HG03039 (cell line): ENCODE results near the gene ROBO1.
"Not testable (repeated sequence)": the region's sequence is repeated elsewhere in the genome, so short reads cannot be mapped to it uniquely, and the experiment has no call there.

ENCODE experiments used
- ATAC-seq: cut with Tn5 transposase; IDR thresholded peaks from one replicate; pipeline ENCODE4 v1.9.1; 2021; ENCODE audit warnings: mild to moderate bottlenecking, moderate library complexity; ENCODE audit not compliant: unreplicated experiment

Gene ROBO1

DNA sequence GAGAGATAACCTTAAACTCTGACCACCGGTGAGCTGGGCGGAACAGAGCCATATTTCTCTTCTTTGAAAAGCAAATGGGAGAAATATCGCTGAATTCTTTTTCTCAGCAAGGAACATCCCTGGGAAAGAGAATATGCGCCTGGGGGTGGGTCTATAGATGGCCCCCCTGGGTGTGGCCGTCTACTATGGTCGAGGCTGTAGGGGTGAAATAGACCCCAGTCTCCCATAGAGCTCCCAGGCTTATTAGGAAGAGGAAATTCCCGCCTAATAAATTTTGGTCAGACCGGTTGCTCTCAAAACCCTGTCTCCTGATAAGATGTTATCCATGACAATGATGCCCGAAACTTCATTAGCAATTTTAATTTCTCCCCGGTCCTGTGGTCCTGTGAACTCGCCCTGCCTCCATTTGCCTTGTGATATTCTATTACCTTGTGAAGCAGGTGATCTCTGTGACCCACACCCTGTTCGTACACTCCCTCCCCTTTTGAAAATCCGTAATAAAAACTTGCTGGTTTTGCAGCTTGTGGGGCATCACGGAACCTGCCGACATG is 441.9 kb downstream of the ROBO1 start:
- ATAC-seq = not testable (repeated sequence)

DNA sequence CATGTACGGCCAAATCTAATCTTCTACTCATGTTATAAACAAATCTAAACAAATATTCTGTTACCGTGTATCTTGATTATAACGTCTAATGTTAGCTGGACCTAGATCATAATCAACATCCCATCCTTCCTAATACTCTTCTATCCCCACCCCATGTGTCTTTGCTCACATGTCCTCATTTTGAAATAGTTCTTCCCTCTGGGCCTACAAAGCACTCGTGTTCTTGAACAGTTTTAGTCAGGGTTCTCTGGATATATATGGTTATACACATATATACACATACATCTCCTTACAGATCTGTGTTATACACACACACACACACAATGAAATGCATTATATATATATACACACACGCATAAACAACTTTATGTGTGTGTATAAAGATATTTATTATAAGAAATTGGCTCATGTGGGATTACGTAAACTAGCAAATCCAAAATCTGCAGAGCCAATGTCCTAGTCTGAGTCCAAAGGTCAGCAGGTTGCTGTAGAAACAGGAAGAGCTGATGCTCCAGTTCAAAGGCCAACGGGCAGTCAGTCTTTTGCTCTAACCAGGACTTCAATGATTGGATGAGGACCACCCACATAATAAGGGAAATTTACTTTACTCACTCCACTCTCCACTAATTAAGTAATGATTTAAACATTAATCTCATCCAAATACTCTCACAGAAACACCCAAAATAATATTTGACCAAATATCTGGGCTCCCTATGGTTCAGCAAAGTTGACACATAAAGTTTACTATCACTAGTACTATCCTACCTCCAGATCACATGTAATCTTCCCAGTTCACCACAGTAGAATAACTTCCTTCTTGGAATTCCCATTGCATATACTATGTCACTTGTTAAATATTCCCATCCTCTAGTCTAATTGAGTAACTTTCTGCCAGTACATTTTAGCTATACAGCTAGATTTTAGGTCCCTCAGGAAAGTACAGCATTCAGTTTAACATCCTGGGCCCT is 450.0 kb downstream of the ROBO1 start:
- no peak for ATAC-seq

DNA sequence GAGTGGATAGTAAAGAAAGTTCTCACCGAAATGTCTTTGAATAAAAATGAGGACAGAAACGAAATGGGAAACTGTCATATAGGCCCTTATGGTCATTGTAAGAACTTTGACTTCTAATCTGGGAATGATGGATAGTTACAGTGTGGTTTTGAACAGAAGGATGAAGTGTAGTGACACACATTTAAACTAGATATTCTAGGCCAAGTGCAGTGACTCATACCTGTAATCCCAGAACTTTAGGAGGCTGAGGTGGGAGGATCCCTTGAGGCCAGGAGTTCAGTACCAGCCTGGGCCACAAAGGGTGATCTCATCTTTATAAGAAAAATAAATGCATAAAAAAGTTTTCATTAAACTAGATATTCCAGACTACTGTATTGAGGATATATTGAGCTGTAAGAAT is 452.8 kb downstream of the ROBO1 start:
- ATAC-seq = no peak

DNA sequence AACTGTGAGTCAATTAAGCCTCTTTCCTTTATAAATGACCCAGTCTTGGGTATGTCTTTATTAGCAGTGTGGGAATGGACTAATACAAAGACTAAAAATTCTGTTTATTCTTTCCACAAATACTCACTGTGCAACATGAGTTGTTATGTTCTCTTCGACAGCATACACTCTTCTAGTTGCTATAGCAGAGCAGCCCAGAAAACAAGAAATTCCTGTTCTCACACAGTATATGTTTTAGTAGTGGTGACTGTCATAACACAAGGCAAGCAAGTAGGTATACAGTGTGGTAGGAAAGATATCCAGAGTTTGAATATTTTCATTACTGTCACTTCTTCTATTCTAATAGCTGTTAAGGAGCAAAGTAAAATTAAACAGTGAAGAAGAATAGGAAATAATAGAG is 453.3 kb downstream of the ROBO1 start:
- ATAC-seq = no peak

DNA sequence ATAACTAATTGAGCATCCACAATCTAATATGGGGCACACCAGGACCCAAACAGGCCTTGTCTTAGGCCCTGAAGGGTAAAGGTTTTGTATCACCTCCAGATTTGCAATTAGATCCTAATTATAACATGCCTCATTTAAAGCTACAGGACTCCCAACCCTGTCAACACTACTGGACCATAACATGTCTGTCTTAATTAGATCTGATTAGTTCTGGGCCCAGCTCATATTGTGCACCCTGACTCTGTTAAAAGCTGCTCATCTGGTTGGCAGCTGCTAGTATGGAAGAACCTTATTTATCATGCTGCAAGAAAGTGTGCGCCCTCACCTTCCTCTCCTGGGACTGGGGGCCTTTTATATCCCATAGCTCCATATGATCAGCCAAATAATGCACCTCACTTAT is 457.8 kb downstream of the ROBO1 start:
- ATAC-seq = no peak

DNA sequence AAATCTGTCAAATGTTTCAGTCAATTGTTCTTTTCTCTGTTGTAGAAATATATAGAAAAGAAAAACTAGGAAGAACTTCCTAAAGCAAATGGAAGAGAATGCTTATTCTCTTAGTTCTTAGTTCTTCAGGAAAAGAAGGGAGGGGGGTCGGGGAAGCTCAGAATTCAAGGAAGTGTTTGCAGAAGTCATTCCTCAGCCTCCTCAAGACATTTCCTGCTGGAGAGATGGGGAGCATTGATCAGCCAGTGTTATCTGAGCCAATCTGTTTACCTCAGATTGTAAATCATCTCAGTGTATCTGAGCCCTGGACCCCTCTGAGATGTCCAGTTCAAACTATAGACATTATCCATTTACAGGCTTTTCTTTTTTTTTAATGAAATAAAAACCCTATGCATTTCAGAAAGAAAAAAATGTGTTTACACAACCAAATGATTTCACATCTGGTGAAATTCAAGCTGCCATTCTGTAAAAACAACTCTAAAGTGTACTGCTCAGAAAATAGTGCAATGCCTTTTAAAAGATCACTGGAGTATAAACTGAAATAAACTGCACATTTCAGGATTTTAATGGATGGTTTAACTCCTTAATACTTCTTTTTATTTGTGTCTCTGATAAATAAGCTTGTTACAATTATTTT is 460.7 kb downstream of the ROBO1 start:
- ATAC-seq = no peak

DNA sequence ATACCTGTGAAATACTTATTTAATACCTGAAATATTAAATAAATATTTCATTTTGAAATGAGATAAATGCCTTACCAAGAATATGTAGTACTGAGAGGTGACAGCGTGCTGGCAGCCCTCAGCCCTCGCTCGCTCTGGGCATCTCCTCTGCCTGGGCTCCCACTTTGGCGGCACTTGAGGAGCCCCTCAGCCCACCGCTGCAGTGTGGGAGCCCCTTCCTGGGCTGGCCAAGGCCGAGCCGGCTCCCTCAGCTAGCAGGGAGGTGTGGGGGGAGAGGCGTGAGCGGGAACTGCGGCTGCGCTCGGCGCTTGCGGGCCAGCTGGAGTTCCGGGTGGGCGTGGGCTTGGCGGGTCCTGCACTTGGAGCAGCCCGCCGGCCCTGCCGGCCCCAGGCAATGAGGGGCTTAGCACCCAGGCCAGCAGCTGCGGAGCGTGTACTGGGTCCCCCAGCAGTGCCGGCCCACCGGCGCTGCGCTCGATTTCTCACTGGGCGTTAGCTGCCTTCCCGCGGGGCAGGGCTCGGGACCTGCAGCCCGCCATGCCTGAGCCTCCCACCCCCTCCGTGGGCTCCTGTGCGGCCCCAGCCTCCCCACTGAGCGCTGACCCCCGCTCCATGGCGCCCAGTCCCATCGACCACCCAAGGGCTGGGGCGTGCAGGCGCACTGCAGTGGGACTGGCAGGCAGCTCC is 467.7 kb downstream of the ROBO1 start:
- ATAC-seq = not testable (repeated sequence)

DNA sequence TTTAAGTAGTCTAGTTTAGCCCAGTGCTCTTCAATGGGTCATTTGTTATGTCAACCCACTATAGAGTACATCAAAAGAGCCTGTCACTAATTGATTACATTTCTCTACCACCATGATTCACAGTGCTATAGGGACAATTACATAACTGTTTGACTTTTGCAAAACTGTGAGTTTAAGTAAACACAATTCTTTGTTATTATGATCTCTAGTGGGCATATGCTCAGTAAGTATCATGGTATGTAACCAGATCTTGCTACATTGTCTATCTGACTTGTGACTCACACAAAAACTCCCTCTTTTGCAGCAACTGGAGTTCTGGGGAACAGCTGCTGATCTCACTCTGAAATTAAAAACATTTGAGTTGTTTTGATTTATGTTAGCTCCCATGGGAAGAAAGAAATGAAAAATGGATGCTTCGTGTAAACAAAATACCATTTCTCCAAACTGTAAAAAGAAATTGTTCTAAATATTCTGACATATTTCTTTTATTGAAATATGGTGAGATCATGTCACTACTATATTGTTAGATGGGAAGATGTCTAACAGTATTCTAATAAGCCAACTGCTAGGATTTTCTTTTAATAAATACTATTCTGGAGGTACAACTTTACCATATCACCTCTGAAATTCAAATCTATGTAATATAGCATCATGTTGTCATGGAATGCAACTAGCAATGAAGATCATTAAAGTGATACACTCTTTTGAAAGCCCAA is 470.4 kb downstream of the ROBO1 start:
- ATAC-seq = no peak

DNA sequence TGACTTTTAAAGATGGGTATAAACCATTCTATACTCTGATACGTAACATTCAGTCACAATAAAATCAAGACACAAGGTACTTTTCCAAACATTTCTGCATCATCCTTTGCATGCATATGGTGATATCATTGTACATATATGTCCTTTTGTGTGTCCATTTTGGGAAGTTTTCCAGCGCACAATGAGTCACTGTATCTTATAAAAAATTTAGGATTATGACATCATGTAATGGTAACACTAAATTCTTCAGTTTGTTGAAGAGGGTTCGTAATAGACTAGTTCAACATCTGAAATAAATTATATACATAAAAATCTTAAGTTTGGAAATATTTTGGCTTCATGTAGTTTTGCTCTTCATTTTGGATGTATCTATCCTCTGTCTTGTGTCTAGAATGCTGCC is 480.9 kb downstream of the ROBO1 start:
- no peak for ATAC-seq

DNA sequence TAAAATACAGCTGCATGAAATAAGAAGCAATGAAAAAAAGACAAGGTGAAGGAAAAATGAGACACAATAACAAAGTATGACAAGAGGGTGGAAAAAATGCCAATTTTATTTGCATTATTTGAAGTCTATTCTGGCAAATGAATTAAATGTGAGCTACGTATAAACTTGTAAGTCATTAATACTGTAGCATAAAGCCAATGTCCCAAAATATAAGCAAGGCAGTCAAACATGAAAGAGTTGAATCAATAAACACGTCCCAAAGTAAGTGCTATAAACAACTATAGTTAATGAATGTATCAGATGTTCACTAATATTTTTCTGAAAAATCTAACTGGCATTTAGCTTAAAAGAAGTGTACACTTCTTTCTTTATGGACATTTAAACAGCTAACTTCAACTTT is 481.9 kb downstream of the ROBO1 start:
- no peak for ATAC-seq

DNA sequence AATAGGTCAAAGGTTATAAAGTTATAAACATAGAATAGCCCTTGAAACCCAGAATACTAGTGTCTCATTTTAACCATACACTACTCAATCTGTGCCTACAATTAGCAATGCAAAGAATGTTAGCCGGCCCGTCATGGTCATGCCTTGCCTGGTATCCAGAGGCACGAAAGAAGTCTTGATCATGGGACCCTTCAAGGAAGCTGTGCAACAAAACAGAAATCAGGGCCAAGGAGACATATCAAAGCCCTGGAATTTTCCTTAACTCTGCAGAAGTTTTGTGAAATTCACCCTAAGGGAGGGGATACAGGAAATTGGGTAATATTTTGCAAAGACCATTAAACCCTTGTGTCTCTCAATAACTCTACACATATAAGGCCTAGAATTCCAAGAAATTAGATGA is 482.4 kb downstream of the ROBO1 start:
- ATAC-seq = no peak

- ATAC-seq = no peak
Observed at GRCh38 chr3:79284781-79285180, 483.0 kb downstream of the ROBO1 start.

- no peak for ATAC-seq
Observed at GRCh38 chr3:79278681-79279080, 489.1 kb downstream of the ROBO1 start.

- ATAC-seq = no peak
Observed at GRCh38 chr3:79268422-79268821, 499.4 kb downstream of the ROBO1 start.

- ATAC-seq = no peak
Observed at GRCh38 chr3:79264892-79265291, 502.9 kb downstream of the ROBO1 start.

- ATAC-seq = no peak
Observed at GRCh38 chr3:79263423-79263822, 504.4 kb downstream of the ROBO1 start.

DNA sequence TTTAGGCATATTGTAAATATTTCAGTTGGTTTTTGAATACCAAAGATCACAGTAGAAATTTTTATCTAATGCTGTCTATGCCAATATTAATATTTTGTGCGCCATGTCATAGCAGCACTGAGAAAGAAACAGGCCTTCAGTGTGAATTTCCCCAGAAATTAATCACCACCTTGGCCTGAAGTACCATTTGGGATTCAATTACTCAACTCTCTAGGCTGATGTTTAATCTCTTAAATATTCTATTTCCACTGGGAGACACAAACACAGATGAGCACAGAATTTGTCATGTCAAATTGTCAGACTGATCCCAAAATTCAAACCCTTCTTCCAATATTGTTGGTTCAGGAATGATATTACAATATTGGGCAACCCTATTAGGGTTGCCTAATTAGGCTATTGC is 509.3 kb downstream of the ROBO1 start:
- ATAC-seq = no peak

DNA sequence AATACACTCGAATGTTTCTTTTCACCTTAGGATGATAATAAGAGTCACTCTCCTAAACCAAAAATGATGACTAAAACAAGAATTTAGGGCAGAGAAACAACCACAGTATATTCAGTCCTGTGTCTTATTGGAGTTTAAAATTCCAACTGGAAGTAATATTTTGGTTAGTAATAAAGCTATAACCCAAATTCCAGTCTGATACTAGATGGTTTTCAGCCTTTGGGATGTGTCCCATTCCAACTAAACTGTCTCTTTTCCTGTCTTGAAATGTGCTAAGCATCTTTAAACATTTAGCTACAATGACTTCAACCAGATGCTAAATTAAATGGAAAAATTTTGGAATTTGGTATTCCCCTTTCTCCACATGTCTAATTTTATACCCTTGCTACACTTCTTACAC is 510.0 kb downstream of the ROBO1 start:
- ATAC-seq = no peak

GRCh38 chr3:79255702-79256101 is 512.1 kb downstream of the ROBO1 start:
- ATAC-seq = no peak

- no peak for ATAC-seq
Observed at GRCh38 chr3:79255292-79255691, 512.5 kb downstream of the ROBO1 start.

DNA sequence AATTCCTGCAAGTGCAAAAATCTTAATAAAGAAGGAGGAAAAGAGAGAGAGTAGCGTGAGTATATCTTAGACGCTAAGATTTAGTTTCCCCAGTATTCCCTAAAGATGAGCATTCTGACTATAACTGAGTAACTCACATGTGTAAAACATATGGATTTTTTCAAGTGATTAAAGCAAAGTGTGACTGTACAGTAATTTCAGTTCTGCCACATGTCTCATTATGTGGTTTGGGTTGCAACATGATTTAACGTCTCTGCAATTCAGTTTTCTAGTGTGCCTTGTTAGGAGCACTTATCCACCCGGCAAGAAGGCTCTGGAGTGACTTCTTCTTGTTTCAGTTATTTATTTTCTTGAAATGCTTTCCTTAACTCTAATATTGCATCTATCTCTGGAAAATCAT is 514.1 kb downstream of the ROBO1 start:
- no peak for ATAC-seq
